ENCODE results near the gene CCNI.
"Not testable (repeated sequence)": the region's sequence is repeated elsewhere in the genome, so short reads cannot be mapped to it uniquely, and the experiment has no call there.

CCNI gene

DNA sequence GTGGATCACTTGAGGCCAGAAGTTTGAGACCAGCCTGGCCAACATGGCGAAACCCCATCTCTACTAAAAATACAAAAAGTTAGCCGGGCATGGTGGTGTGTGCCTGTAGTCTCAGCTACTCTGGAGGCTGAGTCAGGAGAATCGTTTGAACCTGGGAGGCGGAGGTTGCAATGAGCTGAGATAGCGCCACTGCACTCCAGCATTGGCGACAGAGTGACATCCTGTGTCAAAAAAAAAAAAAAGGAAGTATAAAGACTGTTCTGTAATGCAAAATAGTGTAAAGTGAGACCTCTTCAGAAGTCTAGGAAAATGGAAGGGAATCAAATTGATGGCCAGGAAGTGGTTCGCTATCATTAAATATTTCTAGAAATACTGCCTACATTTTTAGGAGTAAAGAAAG, 5.0 kb upstream of the CCNI start:
- DNase-seq, result not testable (repeated sequence)

DNA sequence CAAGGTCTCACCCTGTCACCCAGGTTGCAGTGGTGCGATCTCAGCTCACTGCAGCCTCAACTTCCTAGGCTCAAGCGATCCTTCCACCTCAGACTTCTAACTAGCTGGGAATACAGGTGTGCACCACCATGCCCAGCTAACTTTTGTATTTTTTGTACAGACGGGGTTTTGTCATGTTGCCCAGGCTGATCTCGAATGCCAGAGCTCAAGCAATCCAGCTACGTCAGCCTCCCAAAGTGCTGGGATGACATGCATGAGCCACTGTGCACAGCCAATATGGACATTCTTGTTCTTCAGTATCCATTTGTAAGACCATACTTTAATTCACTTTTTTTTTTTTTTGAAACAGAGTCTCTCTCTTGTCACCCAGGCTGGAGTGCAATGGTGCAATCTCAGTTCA, 3.5 kb upstream of the CCNI start:
- no peak for DNase-seq

DNA sequence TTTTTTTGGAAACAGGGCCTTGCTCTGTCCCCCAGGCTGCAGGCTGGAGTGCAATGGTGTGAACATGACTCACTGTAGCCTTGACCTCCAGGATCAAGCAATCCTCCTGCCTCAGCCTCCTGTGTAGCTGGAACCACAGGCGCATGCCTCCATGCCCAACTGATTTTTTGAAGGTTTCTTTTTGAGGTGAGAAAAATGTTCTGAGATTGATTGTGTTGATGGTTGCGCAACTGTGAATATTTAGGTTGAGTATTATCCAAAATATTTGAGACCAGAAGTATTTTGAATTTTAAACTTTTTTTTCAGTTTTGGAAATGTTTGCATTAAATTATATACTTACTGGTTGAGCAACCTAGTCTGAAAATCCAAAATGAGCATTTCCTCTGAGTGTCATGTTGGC, 2.6 kb upstream of the CCNI start:
- no peak for DNase-seq

DNA sequence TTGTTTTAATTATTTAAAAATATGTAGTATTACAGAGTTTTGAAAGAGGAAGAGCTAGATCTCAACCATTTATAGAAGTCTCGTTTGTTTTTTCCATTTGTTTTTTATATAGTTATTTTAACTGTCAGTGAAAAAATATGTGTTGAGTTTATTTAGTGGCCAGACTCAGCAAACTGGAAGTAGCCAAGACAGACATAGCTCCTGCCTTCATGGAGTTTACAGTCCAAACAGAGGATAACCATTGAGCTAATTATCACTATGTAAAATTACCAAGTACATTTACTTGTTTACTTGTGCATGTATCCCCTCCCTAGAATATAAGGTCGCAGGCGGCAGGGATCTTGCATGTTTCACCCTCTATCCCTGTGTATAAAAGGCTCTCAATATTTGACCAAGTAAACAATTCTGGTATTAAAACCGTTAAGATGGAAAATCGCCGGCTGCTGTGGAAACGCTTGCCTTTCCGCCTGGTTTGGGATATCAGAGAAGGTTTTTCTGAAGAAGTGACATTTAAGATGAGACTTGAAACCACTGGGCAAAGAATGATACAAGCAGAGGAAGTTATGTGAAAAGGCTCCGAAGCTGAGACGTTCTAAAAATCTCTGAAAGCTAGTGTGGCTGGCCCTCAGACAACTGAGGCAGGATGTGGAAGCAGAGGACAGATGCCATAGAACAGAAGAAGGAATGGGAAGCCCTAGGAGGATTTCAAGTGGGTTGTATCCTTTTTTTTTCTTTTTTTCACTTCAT, 1.3 kb upstream of the CCNI start:
- DNase-seq, result no peak

DNA sequence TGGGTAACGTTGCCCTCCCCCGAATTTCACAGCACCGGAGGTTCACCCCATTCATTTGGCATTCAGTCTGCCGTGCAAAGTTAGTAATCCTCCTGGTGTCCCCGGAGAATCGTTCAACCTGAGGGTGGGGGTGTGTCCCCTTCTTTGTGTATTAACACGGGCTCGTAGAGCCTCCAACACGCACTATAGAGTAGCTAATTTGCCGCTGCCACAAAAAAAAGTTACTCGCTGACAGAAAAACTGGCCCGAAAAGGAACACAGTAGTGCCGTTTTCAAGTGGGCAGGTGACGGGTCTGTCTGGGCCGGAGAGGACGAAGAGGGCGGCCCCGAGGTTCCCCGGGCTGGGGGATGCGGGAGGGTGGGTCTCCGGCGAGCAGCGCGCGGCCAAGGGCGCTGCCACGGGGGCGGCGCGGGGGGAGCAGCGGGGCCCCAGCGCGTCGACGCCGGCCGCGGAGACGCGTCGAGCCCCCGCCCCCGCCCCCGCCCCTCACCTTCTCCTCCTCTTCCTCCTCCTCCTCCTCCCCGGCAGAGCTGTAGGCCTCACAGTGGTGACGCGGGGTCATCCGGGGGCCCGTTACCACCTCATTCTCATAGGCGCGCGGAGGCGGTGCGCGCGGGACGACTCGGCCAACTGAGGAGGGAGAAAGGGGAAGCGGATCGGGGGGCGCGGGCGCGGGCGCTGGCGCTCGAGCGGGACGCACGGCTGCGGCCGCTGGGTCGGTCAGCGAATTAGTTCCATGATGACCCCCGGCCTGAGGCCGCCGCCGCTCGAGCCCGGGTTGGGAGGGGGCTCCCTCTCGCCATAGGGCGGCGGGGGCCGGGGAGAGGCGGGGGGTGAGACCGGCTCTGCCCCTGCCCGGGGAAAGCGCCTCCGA, 571 bp downstream of the CCNI start:
- no peak for DNase-seq

DNA sequence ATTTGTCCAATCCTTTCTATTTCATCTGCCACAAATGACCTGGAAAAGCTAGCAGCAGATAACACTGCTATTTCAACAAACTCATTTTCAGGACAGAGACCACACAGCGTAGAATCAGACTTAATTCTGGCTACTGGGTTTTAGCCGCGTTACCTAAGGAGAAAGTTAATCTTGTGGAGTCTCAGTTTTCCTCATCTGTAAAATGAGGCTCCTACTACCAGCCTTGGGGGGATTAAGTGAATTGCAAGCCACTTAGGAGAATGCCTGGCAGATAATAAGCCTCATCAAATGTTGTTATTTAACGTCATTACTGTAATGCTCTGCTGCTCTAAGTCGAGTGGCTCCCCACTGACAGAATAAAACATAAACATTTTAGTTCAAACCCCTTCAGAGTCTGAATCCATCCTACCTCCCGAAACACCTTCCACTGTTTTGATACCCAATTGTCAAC, 1.4 kb downstream of the CCNI start:
- no peak for DNase-seq

DNA sequence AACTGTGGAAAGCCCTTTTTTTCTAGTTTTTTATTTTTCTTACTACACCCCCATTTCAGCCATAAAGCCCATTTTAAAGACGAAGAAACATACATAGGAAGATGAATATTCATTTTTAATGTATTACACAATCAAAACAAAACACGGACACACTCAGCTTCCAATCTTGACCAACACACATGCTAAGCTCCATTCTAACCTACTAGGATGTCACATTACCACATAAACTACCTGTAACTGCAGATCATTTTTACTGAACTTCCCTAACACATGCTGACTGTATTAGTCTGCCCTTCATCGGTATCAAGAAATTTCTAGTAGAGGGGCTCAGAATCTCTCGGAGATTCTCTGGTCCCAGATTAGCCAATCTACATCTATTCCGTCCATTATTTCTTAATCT, 1.8 kb downstream of the CCNI start:
- no peak for DNase-seq

DNA sequence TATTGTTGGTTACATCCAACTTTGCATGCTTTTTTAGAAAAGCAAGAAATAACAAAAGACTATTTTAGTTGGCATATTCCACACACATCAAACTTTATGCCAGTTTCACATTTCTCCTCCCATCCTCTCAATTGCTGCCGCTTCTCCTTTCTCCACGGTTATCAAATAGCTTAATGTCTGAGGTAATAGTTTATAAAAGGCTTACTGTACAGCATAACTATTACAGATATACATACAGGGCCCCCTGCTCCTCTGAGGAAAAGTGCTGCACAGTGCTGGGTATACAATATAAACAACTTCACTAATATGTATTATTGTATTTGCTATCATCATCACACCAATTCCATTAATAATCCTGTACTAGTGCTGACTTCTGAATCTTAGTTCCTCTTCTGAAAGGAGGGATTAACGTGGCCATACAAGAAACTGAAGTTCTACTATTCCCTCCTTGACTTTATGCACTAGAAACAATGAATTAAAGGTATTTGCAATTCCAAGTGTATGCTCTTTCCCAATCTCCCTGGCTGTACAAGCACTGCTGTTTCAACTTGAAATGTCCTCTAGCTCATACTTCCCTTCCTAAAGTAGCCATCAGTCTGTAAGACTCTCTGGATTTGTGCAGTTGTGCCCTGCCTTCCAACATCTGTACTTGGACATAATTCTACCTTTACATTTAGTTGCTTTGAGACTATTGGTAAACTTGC, 2.5 kb downstream of the CCNI start:
- DNase-seq, result no peak

DNA sequence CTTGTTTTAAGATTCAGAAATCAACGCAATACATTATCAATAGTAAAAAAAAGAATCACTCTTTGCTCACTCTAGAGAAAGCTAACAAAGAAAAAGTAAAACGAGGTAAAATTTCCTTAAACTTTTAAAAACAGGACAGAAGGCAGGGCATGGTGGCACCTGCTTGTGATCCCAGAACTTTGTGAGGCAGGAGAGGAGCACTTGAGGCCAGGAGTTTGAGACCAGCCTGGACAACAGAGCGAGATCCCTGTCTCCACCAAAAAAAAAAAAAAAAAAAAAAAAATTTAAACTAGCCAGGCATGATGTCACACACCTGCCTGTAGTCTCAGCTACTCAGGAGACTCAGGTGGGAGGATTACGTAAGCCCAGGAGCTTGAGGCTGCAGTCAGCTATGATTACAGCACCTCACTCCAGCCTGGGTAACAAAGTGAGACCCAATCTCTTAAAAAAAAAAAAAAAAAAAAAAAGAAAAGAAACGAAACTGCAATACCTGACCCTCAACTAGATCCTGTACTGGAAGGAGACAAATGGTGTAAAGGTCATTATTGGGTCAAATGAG, 3.5 kb downstream of the CCNI start:
- no peak for DNase-seq

DNA sequence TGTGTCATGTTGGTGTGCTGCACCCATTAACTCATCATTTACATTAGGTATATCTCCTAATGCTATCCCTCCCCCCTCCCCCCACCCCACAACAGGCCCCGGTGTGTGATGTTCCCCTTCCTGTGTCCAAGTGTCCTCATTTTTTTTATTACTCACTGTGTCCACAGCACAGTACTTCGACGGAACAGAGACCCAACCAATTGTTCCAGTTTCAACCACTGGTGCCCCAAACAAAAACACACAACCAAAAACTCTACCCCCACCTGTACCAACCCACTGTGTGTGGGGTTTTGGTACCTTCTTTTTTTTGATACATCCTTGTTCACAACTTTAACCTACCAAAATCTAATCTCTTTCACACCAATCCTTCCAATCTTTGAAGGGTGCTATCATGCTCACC, 6.3 kb downstream of the CCNI start:
- DNase-seq, result not testable (repeated sequence)

DNA sequence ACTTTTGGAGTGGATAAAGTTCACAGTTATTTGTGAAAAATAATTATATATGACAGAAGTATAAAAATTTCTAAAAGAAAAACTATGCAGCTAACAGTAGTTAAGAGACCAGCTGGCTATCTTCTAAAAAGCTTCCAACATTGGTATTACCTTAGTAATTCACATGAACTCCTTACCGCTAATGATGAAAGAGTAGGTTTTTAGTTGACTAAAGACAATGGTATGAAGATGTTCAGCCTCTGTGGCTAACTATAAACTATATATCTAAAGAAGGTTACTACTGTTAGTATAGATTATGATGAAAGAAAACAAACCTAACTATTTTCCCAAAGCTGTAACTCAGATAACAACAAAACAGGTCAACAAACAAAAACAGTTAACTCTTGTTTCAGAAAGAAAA, 10.4 kb downstream of the CCNI start:
- no peak for DNase-seq

DNA sequence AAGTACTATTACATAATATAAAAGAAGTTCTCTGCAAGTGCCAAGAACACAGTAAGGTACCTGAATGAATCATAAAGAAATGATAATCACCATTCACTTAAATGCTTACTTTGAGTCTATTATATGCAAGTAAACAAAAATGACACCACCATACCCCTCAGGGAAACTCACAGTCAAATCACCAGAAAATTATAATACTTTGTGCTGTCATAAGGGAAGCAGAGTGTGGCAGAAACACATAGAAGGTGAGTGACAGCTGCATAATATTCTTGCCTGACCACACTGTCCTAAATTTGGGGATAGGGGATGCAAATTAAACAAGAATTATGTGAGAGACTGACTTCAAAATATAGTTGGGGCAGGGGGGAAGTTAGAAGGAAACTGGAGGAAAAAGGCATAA, 12.9 kb downstream of the CCNI start:
- DNase-seq, result no peak

DNA sequence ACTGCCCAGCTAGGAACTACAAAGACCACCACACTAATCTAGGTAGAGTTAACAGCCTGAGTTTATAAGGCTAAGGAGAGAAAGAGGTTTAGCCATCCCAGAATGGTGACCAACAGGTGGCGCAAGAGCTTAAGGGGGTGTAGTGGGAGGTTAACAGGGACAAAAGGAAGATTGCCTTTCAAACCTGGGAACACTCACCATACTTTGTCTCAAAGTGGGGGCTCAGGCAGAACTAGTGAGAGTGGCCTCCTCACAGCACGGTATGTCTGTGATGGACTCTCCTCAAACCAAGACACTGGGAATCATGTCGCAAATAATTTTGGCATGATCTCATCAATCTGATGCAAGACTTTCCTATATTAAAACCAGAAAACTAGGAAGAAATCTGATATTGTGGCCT, 23.4 kb downstream of the CCNI start:
- DNase-seq, result no peak

DNA sequence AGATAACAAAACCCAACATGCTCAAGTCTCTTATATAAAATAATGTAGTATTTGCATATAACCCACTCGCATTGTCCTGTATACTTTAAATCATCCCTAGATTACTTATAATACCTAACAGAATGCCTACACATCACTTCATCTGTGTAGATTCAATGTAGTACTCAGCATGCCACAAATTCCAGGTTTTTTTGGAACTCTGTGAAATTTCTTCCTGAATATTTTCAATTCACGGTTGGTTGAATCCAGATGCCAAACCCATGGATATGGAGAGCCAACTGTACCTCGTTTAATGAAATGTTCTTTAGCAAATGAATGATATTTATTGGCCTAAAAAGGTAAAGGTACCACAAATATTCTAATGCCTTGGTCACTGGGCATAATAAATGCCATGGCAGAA, 24.8 kb downstream of the CCNI start:
- no peak for DNase-seq

DNA sequence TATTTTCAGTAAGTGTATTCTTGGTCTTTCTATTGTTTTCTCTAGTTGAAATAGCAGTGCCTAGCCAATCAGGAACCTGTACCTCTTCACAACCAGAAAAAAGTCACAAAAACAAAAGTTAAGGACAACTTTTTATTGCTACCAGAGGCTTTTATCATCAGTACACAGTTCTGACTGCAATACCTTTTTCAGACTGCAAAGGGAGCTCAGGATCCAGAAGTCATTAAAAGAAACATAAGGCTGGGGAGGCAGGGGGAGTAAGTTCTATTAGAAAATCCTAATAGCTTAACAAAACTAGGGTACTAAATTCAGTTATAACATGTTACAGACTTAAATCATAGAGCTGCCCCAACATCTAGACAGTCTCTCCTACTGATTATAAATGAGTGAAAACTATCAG, 28.8 kb downstream of the CCNI start:
- peak; percentile 2 for DNase-seq

DNA sequence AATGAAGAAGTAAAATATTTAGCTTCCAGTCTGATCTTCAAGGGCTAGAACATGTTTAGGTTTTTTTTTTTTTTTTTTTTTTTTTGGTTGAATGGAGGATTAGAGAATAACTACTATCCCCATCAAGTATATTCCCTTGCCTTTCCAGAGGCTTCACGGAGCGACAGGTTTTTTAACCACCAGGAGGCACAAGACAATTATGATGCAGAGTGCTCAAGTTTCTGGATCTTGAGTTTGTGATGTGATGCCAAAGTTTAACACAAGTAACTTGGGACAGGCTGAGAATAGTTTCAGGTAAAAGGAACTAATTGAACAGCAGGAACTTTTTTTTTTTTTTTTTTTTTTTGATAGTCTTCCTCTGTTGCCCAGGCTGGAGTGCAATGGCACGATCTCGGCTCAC, 30.3 kb downstream of the CCNI start:
- no peak for DNase-seq

DNA sequence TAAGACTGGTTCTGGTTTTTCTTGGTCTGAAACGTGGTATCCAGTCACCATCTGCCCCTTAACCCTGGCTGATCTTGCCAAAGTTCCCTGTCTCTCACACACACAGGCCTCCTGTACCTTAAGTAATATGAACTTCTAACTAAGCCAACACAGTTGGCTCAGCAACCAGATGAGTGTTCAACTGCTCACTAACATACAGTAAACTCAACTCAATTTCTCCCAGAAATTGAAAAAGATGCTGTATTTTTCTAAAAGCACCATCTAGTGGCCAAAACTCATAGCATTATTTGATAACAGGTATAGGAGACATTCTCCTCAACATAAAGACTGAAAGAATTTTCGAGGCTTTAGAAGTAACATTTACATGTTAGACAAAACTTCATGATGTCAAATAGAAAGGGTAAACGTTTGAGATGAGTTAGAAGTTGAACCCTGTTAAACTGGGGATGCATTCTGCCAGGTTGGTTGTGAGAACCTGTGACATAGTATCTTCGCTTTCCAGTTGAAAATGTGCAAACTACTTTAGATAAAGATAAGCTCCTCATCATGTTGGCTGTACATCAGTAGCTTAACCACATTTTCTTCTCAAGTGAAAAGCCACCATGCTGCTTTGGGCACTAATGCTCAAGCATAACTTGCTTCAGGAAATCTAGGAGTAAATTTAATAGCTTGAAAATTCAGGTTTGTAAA, 31.2 kb downstream of the CCNI start:
- DNase-seq, result peak; percentile 29

DNA sequence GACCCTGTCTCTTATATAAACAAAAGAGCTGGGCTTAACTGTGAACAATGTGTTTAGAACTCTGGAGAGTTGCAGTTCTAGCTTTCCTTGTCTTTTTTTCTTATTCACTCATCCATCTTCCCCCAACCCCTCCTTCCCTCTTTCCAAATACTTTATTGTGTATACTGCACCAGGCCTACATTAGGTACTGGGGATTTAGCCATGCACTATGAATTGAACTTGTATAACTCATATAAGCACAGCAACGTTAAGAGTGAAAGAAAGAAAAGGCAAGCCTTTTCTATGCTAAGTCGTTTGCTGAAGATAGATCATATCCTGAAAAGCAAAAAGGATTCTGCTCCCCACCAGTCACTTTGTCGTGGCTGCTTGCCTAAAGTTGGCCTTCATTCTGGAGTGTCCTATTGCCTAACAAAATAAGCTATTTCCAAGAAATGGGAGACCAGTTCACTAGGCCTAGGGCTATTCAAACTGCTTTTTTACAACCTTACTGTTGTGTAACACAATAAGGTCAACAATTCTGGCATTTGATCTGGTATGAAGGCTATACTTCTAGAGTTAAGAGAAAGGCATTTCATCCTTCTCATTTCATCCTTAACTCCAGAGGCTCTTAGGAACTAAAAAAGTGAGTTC, 32.2 kb downstream of the CCNI start:
- DNase-seq, result no peak

DNA sequence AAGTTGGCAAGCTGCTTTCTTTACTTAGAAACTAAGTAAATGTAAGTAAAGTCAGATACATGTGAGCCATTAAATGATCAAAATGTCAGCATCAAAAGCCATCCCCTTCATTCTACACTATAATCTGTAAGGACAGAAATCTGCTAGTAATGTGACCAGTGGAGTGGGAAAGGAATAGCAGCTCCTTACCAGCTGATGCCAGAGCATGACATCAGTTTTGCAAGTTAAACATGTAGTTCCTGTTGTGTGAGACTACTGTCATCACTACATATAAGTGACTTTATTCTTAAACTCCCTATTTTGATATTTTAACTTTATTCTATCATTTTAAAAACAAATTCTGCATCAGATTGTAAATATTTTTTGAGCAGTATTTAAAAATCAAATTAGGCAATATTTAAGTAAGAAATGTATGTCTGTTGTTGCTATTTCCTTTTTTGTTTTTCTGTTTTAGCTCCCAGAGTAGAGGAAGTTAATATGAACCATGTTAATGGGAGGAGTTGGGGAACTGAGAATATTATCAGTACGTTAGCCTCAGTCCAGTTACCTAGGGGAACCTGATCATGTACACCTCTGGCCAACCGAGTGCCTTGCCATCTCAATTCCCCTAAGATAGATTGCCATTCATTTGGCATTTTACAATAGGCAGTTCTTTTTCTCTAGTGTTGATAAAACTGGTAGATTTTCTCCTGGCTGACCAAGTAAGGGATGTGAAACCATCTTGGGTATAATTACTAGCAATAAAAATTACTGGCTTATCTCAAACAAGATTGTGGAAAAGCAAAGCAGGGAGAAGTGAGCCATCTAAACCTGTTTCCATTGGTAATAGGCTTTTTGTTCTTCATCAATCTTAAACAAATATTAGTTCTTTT, 34.7 kb downstream of the CCNI start:
- DNase-seq, result no peak

DNA sequence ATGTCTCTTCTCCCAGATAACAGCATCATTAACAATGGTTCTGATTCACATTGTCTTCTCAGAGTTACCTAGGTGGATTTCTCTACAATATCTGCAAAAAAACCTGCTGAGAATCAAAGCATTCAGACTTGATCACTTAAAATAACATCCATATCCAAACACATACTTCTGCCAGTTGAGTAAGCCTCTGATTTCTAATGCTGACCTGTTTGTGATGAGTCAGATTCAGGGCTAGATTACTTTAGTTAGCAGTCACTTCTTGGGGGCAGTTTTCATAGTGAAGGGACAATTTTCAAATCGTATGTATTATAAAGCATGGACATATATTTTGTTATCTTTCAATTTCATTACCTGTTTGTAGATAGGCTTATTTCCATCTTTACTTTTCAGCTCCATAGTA, 35.5 kb downstream of the CCNI start:
- DNase-seq, result no peak

DNA sequence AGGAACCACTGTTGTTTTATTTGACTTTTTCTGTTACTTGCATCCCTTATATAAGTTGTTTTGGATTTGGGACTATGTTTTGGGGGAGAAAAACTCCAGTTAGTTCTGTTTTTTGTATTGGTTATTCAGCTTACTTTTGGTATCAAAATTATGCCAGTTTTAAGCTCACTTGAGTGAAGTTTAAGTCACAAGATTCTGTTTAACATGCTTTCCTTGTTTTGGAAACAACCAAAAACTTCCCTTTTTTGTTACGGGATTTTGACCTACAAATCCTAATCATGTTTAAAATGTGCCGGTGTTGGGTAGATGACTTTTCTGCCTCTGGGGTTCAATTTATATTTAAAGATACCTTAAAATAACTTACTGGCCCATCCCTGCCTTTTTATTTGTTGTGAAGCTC, 36.0 kb downstream of the CCNI start:
- DNase-seq, result no peak

All from SHP77 treated with DMSO at 0.1 percent for 48 hours (cell line).